Embryonic facial prominence (tissue), 1 donor: ENCODE data around the gene NCBP1.
"Not testable (repeated sequence)": the region's sequence is repeated elsewhere in the genome, so short reads cannot be mapped to it uniquely, and the experiment has no call there.

Experiments used
- DNase-seq: peaks from one replicate; pipeline ENCODE4 v3.0.0-alpha.2; 2016; ENCODE audit errors: extremely low spot score

NCBP1 gene

DNA sequence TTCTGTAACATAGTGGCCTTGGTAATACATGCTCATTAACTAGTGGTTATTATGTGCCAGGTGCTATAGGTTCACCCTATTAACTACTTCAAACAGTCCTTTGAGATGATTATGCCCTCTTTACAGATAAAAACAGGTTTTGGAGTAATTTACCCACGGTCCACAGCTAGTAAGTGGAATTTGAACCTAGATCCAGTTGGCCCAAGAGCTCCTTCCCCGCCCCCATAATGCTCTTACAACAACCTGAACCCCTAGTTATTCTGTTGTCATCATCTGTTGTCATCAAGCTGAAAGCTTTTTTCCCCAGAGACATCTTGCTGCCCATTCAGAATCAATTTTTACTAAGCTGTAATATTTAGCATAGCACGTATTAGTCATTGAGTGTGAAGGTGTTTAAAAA is 40.3 kb downstream of the NCBP1 start:
- no peak for DNase-seq

- no peak for DNase-seq
Measured at GRCh38 chr9:97675655-97676054, 42.0 kb downstream of the NCBP1 start.

- no peak for DNase-seq
Measured at GRCh38 chr9:97682242-97682641, 48.6 kb downstream of the NCBP1 start.

DNA sequence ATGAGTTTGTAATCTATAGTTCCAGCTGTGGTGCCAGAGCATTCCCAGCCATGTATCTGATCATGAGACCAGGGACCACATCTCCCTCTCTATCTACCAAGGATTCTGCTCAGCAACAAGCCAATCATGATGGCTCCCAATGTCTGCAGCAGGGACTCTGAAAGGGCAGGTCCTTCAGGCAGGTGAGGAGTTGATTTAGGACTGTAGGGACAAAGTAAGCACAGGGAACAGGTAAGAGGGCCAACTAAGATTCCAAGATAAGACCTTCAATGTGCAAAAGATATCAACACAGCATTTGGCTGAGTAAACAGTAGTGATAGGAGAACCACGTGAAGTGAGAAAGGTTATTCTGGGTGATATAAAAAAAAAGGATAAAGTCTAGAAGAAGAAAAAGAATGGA is 55.0 kb downstream of the NCBP1 start:
- no peak for DNase-seq

GRCh38 chr9:97689401-97690180 is 56.0 kb downstream of the NCBP1 start:
- no peak for DNase-seq

- no peak for DNase-seq
Measured at GRCh38 chr9:97694769-97695168, 61.1 kb downstream of the NCBP1 start.

GRCh38 chr9:97695390-97695789 is 61.8 kb downstream of the NCBP1 start:
- DNase-seq = no peak

DNA sequence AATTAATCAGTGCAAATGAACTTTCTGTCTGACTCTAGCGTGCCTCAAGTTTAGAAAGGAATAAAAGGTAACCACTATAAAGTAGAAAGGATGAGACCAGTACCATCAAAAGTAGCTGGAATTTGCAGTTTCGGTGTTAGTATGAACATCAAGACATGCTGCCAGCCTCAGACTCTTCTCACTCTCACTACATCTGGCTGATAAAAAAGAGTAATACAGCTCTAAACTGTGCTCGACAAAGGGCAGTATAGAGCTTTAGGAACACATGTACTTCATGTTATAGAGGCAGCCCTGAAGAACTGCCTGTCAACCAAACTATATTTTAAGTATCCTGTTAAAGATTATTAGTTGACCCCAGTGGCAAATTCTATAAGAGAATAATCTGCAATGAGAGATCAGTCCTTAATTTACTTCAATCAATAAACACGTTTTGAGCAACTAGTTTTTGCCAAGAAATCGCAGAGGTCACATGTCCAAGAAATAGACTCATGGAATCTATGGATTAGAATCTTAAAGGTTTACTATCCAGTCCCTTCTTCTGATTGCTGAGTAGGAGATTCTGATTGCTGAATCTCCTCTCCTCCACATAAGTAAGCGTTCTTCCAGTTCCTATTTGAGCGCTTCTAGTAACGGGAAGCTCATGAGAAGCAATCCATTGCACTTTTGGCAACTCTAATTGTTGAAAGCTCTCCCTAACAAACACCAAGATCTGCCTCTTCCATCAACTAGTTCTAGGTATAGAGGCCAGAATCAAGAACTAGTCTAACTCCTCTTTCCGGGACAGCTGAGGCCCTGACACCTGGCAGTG is 62.6 kb downstream of the NCBP1 start:
- DNase-seq = no peak

GRCh38 chr9:97696803-97697601 is 63.4 kb downstream of the NCBP1 start, which contains the start of gene XPA:
Gene XPA, minus strand, starts transcription at chr9:97697340. Its CDS starts 48 bp downstream, at chr9:97697292.
- DNase-seq = peak; percentile 88

DNA sequence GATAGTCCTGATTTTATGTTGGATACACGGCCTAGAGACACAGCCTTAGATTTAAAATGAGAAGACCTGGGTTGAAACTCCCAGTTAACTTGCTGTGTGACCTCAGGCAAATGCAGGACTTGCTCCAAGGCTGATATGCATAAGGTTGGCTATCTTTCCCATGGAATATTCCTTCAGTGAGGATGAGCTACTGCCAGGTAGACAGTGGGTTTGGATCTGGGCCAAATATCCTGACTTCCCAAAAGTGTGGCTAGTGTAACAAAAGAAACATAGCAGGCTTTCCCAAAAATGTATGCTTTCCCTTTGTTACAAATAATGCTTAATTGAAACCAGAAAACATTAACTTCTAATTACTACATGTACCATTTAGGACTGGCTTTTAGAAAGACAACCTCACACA is 64.2 kb downstream of the NCBP1 start:
- no peak for DNase-seq

- DNase-seq = no peak
Measured at GRCh38 chr9:97698865-97699264, 65.2 kb downstream of the NCBP1 start.

DNA sequence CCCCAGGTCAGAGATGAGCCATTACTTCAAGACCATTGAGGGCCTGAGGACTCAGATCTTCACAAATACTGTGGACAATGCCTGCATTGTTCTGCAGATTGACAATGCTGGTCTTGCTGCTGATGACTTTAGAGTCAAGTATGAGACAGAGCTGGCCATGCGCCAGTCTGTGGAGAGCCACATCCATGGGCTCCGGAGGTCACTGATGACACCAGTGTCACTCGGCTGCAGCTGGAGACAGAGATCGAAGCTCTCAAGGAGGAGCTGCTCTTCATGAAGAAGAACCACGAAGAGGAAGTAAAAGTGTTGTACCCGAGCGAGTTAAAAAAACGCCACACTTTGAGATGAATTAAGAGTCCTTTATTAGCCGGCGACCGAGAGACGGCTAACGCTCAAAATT is 65.7 kb downstream of the NCBP1 start:
- DNase-seq = not testable (repeated sequence)

GRCh38 chr9:97699824-97700223 is 66.2 kb downstream of the NCBP1 start:
- DNase-seq = not testable (repeated sequence)

DNA sequence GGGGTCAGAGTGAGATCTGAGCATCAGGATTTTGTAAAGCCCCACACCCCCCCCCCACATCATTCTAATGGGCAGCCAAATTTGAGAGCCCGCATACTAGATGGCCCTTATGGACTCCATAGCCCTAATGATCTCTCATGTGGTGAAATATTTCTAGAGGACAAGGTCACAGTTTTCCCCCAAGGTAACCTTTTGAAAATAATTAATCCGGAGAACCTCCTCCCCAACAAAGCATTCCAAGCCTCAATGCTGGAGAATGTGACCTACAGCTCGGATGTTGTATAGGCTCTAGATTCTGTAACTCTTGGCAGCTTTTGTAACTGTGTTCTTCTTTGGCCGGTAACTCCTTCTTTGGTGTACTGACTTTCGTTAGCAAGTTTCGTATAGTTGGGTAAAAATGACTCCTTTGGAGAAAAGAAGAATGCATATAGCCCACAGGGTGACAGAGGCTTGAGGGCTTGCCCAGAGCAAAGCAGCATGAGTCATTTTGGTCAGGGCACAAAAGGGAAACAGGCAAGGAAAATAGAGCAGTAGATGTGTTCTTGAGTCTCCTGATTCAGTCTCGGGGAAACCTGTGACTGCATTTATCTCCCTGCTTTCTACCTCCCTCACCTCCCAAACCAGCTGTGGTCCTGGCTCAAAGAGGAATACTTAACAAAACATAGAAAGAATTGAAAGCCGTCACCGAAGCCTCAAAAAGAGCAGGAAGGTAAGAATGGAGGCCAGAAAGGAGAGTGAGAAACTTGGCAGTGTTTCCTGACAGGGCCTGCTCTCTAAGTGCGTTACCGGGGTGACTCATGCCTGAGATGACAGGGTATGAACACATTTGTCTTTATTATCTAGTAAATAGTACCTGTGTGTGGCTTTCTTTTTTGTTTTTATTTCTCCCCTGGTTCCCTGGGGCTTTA is 70.1 kb downstream of the NCBP1 start:
- DNase-seq = no peak

DNA sequence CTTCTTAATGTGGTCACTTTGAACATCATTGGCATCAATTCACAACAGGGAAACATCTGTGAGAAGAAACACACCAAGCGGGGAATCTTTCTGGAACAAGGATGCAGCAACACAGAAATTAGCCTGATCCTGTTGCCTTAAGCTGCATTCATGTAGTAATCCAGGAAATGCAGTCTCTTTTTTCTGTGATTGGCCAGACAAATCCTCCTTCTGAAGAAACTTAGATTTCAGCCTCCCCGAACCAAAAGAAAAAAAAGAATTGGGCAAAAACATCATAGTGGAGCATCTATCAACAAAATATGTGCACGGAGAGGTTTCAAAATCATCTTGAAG is 70.7 kb downstream of the NCBP1 start:
- no peak for DNase-seq

DNA sequence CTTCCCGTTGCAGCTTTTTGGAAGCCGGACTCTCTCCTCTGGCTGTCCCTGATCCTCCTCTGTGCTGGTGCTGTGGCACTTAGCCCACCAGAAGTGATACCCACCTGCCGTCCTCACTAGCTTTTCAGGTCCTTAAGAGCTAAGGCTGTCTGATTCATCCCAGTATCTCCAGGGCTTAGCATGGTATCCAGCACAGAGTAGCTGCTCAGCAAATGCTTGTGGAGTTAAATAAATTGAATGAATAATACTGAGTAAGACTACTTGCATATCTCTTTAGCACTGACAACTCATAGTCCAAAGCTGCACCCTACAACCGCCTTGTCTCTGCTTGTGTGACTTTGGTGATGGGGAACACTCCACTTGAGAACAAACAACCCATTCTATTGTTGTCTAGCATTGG is 71.2 kb downstream of the NCBP1 start:
- DNase-seq = no peak

DNA sequence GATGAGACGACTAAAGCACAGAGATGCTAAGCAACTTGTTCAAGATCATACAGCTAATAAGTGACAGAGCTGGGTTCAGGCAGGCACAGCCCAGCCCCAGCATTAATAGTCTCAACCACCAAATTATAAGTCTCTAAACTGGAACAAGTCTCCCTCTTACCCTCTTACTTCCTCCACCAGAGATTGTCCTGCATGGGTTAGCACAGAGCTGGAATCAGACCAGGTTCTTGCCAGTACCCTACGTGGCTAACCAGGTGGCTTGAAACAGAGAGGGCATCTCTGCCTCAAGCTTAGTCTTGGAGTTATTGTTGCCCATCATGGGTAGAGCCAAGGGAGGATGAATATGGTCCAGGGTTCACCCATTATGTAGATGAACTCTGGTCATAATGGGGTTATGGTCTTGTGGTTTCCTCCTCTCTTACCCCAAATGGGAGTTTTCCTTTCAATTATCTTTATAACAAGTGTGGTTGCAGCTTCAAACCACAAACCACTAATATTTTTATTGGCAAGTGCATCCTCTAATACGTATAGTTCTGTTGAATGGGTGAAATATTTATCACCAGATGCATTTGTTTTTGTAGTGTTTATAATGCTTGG is 71.8 kb downstream of the NCBP1 start:
- no peak for DNase-seq

GRCh38 chr9:97706246-97706645 is 72.6 kb downstream of the NCBP1 start:
- no peak for DNase-seq

DNA sequence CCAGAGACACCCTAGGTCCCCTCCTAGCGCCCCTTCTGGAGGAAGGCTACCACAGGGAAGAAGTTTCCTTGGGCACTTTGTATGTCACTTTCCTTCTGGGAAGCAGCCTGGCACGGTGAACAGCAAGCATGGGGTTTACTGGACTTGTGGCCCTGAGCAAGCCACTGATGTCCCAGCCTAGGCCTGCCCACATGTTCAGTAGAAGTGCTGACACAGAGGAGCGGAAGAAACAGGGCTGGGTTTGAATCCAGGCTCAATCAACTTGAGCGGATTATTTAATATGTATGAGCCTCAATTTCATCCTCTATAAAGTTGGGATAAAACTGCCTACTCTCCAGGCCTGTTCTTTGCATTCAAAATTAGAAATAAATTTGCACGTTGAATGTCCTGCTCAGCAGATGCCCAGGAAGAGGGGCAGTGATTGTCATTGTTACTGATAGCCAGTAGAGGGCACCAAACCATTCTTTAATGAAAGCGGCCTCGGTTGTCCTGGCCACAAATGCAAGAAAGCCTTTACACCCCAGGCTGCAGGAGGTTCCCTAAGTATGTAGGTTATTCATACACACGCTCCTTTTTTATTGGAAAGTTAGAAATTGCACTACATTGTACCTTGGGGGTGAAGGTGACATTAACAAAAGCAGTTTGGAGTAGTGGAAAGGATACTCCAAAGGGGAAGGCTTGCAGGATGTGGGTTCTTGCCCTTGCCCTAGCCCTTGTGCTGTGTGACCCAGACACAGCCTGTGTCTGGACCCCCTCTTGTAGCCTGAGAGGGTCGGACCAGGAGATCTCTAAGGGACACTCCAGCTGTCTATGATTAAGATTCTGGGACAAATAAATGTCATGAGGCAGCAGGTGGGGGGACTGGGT is 77.0 kb downstream of the NCBP1 start:
- peak; percentile 48 for DNase-seq

DNA sequence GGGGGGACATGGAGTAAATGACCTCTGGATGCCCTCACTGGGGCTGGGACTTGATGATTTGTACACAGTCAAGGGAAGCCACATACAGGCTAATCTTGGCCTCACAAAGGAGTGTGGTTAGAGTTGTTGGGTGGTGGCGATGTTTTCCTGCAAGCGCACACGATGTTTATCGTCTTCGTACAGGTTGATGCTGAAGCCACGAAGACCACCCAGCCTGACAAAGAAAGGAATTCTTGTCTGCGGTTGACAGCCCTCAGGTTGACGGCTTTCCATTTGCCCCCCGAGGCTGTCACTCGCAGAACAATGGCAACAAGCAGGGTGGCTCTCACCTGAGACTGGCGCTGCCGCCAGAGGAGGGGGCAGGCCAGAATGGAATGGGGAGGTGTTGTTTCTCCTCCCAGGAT is 77.6 kb downstream of the NCBP1 start:
- no peak for DNase-seq
